ENCODE results near the gene LSM14A. TPM values are rescaled to one million over a fixed set of nuclear protein-coding genes. Genes with fewer than 3 reads are reported as not detected.
"Not testable (repeated sequence)": the region's sequence is repeated elsewhere in the genome, so short reads cannot be mapped to it uniquely, and the experiment has no call there.

Gene LSM14A
- total and polyA plus RNA-seq, 9 donors, result 40.3 to 117 (median 98.4) TPM

- H3K36me3 ChIP-seq (ENCODE audit: control insufficient read depth, insufficient read depth, low read length), result no peaks in the 10 kb centered on the region
- peak overlapping the region; percentile 94 for H3K4me3 ChIP-seq (ENCODE audit: low read length)
- 0% methylated on average over 15 of the region's 23 CpGs for WGBS (ENCODE audit: insufficient coverage)
- DNase-seq, result no peak
- H3K27ac ChIP-seq (ENCODE audit: low read length), result peak overlapping the region; percentile 99
- H3K9me3 ChIP-seq (replicated peaks; ENCODE audit: control insufficient read depth, low read depth, low read length), result no peaks in the 10 kb centered on the region
- no peaks in the 10 kb centered on the region for H3K27me3 ChIP-seq (ENCODE audit: control insufficient read depth, insufficient read depth, low read length)
- H3K4me1 ChIP-seq (ENCODE audit: control insufficient read depth, insufficient read depth, low read length), result peaks cover 24% of the 10 kb centered on the region
Measured at GRCh38 chr19:34173193-34173956, 1.1 kb downstream of the LSM14A start.

- H3K4me3 ChIP-seq (ENCODE audit: low read length), result not testable (repeated sequence)
Measured at GRCh38 chr19:34175173-34175572, 2.9 kb downstream of the LSM14A start.

GRCh38 chr19:34176581-34176980 is 4.3 kb downstream of the LSM14A start:
- peaks cover 18% of the 10 kb centered on the region for H3K4me1 ChIP-seq (ENCODE audit: control insufficient read depth, insufficient read depth, low read length)

More at GRCh38 chr19:34175173-34175572, 2.9 kb downstream of the LSM14A start:
- not testable (repeated sequence) for DNase-seq; H3K27me3 ChIP-seq (ENCODE audit: control insufficient read depth, insufficient read depth, low read length); H3K36me3 ChIP-seq (ENCODE audit: control insufficient read depth, insufficient read depth, low read length); H3K27ac ChIP-seq (ENCODE audit: low read length); H3K9me3 ChIP-seq (replicated peaks; ENCODE audit: control insufficient read depth, low read depth, low read length)
- peaks cover 24% of the 10 kb centered on the region for H3K4me1 ChIP-seq (ENCODE audit: control insufficient read depth, insufficient read depth, low read length)
- WGBS (ENCODE audit: insufficient coverage), result no CpG with 5 or more reads among the region's 8 CpGs

GRCh38 chr19:34178274-34178610 is 5.9 kb downstream of the LSM14A start:
- no peaks in the 10 kb centered on the region for H3K9me3 ChIP-seq (replicated peaks; ENCODE audit: control insufficient read depth, low read depth, low read length)
- DNase-seq, result no peak
- peaks cover 16% of the 10 kb centered on the region for H3K4me1 ChIP-seq (ENCODE audit: control insufficient read depth, insufficient read depth, low read length)
- WGBS (ENCODE audit: insufficient coverage), result no CpG with 5 or more reads among the region's 2 CpGs
- no peak overlapping the region for H3K27ac ChIP-seq (ENCODE audit: low read length)
- no peaks in the 10 kb centered on the region for H3K27me3 ChIP-seq (ENCODE audit: control insufficient read depth, insufficient read depth, low read length)
- no peak overlapping the region for H3K4me3 ChIP-seq (ENCODE audit: low read length)
- peaks cover 11% of the 10 kb centered on the region for H3K36me3 ChIP-seq (ENCODE audit: control insufficient read depth, insufficient read depth, low read length)

More at GRCh38 chr19:34176581-34176980, 4.3 kb downstream of the LSM14A start:
- no peaks in the 10 kb centered on the region for H3K9me3 ChIP-seq (replicated peaks; ENCODE audit: control insufficient read depth, low read depth, low read length)
- peaks cover 11% of the 10 kb centered on the region for H3K36me3 ChIP-seq (ENCODE audit: control insufficient read depth, insufficient read depth, low read length)
- no CpG with 5 or more reads among the region's 3 CpGs for WGBS (ENCODE audit: insufficient coverage)
- H3K4me3 ChIP-seq (ENCODE audit: low read length), result no peak overlapping the region
- no peaks in the 10 kb centered on the region for H3K27me3 ChIP-seq (ENCODE audit: control insufficient read depth, insufficient read depth, low read length)
- DNase-seq, result no peak
- H3K27ac ChIP-seq (ENCODE audit: low read length), result no peak overlapping the region

- Histone ChIP-seq H3K4me3 (ENCODE audit: low read length) (no peak overlapping the region), H3K27me3 (ENCODE audit: control insufficient read depth, insufficient read depth, low read length) (no peaks in the 10 kb centered on the region), H3K4me1 (ENCODE audit: control insufficient read depth, insufficient read depth, low read length) (peaks cover 8% of the 10 kb centered on the region), H3K9me3 (replicated peaks; ENCODE audit: control insufficient read depth, low read depth, low read length) (no peaks in the 10 kb centered on the region), H3K27ac (ENCODE audit: low read length) (no peak overlapping the region), H3K36me3 (ENCODE audit: control insufficient read depth, insufficient read depth, low read length) (peaks cover 11% of the 10 kb centered on the region)
- WGBS (ENCODE audit: insufficient coverage), result no CpG with 5 or more reads among the region's 2 CpGs
- no peak for DNase-seq
Measured at GRCh38 chr19:34179066-34179465, 6.8 kb downstream of the LSM14A start.

- Histone ChIP-seq H3K36me3 (ENCODE audit: control insufficient read depth, insufficient read depth, low read length) (peaks cover 11% of the 10 kb centered on the region), H3K4me3 (ENCODE audit: low read length) (no peak overlapping the region), H3K27ac (ENCODE audit: low read length) (no peak overlapping the region), H3K27me3 (ENCODE audit: control insufficient read depth, insufficient read depth, low read length) (no peaks in the 10 kb centered on the region), H3K4me1 (ENCODE audit: control insufficient read depth, insufficient read depth, low read length) (peaks cover 7% of the 10 kb centered on the region), H3K9me3 (replicated peaks; ENCODE audit: control insufficient read depth, low read depth, low read length) (no peaks in the 10 kb centered on the region)
- no peak for DNase-seq
- WGBS (ENCODE audit: insufficient coverage), result 100% methylated on average over 1 of the region's 2 CpGs
Measured at GRCh38 chr19:34180273-34180672, 8.0 kb downstream of the LSM14A start.

GRCh38 chr19:34180709-34181108 is 8.4 kb downstream of the LSM14A start:
- Histone ChIP-seq H3K9me3 (replicated peaks; ENCODE audit: control insufficient read depth, low read depth, low read length) (no peaks in the 10 kb centered on the region), H3K27me3 (ENCODE audit: control insufficient read depth, insufficient read depth, low read length) (no peaks in the 10 kb centered on the region), H3K36me3 (ENCODE audit: control insufficient read depth, insufficient read depth, low read length) (peaks cover 11% of the 10 kb centered on the region), H3K4me1 (ENCODE audit: control insufficient read depth, insufficient read depth, low read length) (peaks cover 7% of the 10 kb centered on the region), H3K27ac (ENCODE audit: low read length) (no peak overlapping the region), H3K4me3 (ENCODE audit: low read length) (no peak overlapping the region)
- WGBS (ENCODE audit: insufficient coverage), result 88% methylated on average over 4 of the region's 5 CpGs
- DNase-seq, result no peak

- H3K9me3 ChIP-seq (replicated peaks; ENCODE audit: control insufficient read depth, low read depth, low read length), result no peaks in the 10 kb centered on the region
- no peak overlapping the region for H3K27ac ChIP-seq (ENCODE audit: low read length)
- DNase-seq, result no peak
- no peaks in the 10 kb centered on the region for H3K27me3 ChIP-seq (ENCODE audit: control insufficient read depth, insufficient read depth, low read length)
- H3K4me3 ChIP-seq (ENCODE audit: low read length), result no peak overlapping the region
- peaks cover 7% of the 10 kb centered on the region for H3K4me1 ChIP-seq (ENCODE audit: control insufficient read depth, insufficient read depth, low read length)
- 85% methylated on average over 5 of the region's 5 CpGs for WGBS (ENCODE audit: insufficient coverage)
- H3K36me3 ChIP-seq (ENCODE audit: control insufficient read depth, insufficient read depth, low read length), result peaks cover 11% of the 10 kb centered on the region
Measured at GRCh38 chr19:34181111-34181864, 9.0 kb downstream of the LSM14A start.

- H3K27ac ChIP-seq (ENCODE audit: low read length), result no peak overlapping the region
Measured at GRCh38 chr19:34182125-34182524, 9.8 kb downstream of the LSM14A start.

GRCh38 chr19:34184880-34185491 is 12.7 kb downstream of the LSM14A start:
- H3K27ac ChIP-seq (ENCODE audit: low read length), result no peak overlapping the region

More at GRCh38 chr19:34182125-34182524, 9.8 kb downstream of the LSM14A start:
- DNase-seq, result no peak
- Histone ChIP-seq H3K4me1 (ENCODE audit: control insufficient read depth, insufficient read depth, low read length) (peaks cover 7% of the 10 kb centered on the region), H3K27me3 (ENCODE audit: control insufficient read depth, insufficient read depth, low read length) (no peaks in the 10 kb centered on the region), H3K36me3 (ENCODE audit: control insufficient read depth, insufficient read depth, low read length) (peaks cover 11% of the 10 kb centered on the region), H3K9me3 (replicated peaks; ENCODE audit: control insufficient read depth, low read depth, low read length) (no peaks in the 10 kb centered on the region), H3K4me3 (ENCODE audit: low read length) (no peak overlapping the region)

More at GRCh38 chr19:34184880-34185491, 12.7 kb downstream of the LSM14A start:
- DNase-seq, result peak; percentile 19
- 36% methylated on average over 6 of the region's 6 CpGs for WGBS (ENCODE audit: insufficient coverage)
- Histone ChIP-seq H3K9me3 (replicated peaks; ENCODE audit: control insufficient read depth, low read depth, low read length) (no peaks in the 10 kb centered on the region), H3K27me3 (ENCODE audit: control insufficient read depth, insufficient read depth, low read length) (no peaks in the 10 kb centered on the region), H3K4me3 (ENCODE audit: low read length) (no peak overlapping the region), H3K36me3 (ENCODE audit: control insufficient read depth, insufficient read depth, low read length) (peaks cover 11% of the 10 kb centered on the region), H3K4me1 (ENCODE audit: control insufficient read depth, insufficient read depth, low read length) (peaks cover 3% of the 10 kb centered on the region)

Data from muscle of leg (tissue), 11 donors.